OCI-LY7 (cell line): ENCODE measurements around the gene GRN. TPM values are rescaled to one million over a fixed set of nuclear protein-coding genes. Genes with fewer than 3 reads are reported as not detected.

Experiments
- BruUV-seq: library from RNA; stranded (reverse); fragments of 400-500 nt; replicated peaks from 2 replicates; lab custom pipeline; 2021; lab: Mats Ljungman, UMichigan
- CTCF ChIA-PET: fragments of 300-600 bp; sonication (Branson Sonifier 250); formaldehyde crosslinking; loops from one replicate; lab custom pipeline; 2022; ENCODE audit warnings: antibody characterized with exemption; ENCODE audit not compliant: unreplicated experiment; lab: Charles Lee
- POLR2A ChIA-PET: fragments of 300-600 bp; sonication (Branson Sonifier 250); formaldehyde crosslinking; loops from one replicate; lab custom pipeline; 2022; ENCODE audit warnings: antibody characterized with exemption; lab: Charles Lee
- DNase-seq: peaks from one replicate; pipeline ENCODE4 v3.0.0-alpha.2; 2015; ENCODE audit warnings: low spot score
- H2AFZ ChIP-seq: fragments of 200-600 bp; sonication (generic), shearing (Covaris generic); 2 replicates; pipeline ENCODE4 v1.6.1; 2014; ENCODE audit warnings: mild to moderate bottlenecking, antibody characterized with exemption, low read length, moderate library complexity
- H3K27ac ChIP-seq: fragments of 200-600 bp; sonication (generic); 2 replicates; pipeline ENCODE4 v1.5.1; 2014; ENCODE audit warnings: mixed run types, low read depth, mild to moderate bottlenecking, moderate library complexity, low read length, inconsistent platforms; ENCODE audit not compliant: poor library complexity, severe bottlenecking
- H3K36me3 ChIP-seq: fragments of 200-600 bp; sonication (generic); 2 replicates; pipeline ENCODE4 v1.6.1; 2014; ENCODE audit warnings: mild to moderate bottlenecking, antibody characterized with exemption, low read length, moderate library complexity, mixed read lengths; ENCODE audit not compliant: insufficient read depth
- H3K4me1 ChIP-seq: fragments of 200-600 bp; sonication (generic); 2 replicates; pipeline ENCODE4 v1.5.1; 2014; ENCODE audit warnings: mild to moderate bottlenecking, low read length; ENCODE audit not compliant: insufficient read depth, poor library complexity, severe bottlenecking
- H3K4me2 ChIP-seq: fragments of 200-600 bp; sonication (generic); 2 replicates; pipeline ENCODE4 v1.6.1; 2014; ENCODE audit warnings: mild to moderate bottlenecking, low read length
- H3K4me3 ChIP-seq: fragments of 200-600 bp; sonication (generic); 2 replicates; pipeline ENCODE4 v1.5.1; 2014; ENCODE audit warnings: mild to moderate bottlenecking, low read depth, low read length; ENCODE audit not compliant: poor library complexity, severe bottlenecking
- H3K79me2 ChIP-seq: fragments of 200-600 bp; sonication (generic); 2 replicates; pipeline ENCODE4 v1.6.1; 2016; ENCODE audit warnings: low read depth, mild to moderate bottlenecking, low read length, moderate library complexity, mixed read lengths; ENCODE audit not compliant: insufficient read depth
- H3K9me2 ChIP-seq: fragments of 200-600 bp; sonication (generic); 2 replicates; pipeline ENCODE4 v1.6.1; 2016; ENCODE audit warnings: mild to moderate bottlenecking, low read length, mixed read lengths; ENCODE audit not compliant: insufficient read depth
- H3K9me3 ChIP-seq: fragments of 200-600 bp; sonication (generic); 2 replicates; pipeline ENCODE4 v1.6.1; 2014; ENCODE audit warnings: mild to moderate bottlenecking, mixed run types, low read length, mixed read lengths
- H4K20me1 ChIP-seq: fragments of 200-600 bp; sonication (generic); 2 replicates; pipeline ENCODE4 v1.6.1; 2014; ENCODE audit warnings: mild to moderate bottlenecking, antibody characterized with exemption, low read length, moderate library complexity, mixed read lengths; ENCODE audit not compliant: insufficient read depth
- EZH2phosphoT487 ChIP-seq: fragments of 200-600 bp; sonication (generic); IDR thresholded peaks from 2 replicates; pipeline ENCODE4 v1.6.1; 2018; ENCODE audit warnings: low read depth, borderline replicate concordance, mild to moderate bottlenecking, mixed run types, antibody characterized with exemption, low read length, moderate library complexity, mixed read lengths
- intact Hi-C: fragments of 100-400 bp; cut with micrococcal nuclease; formaldehyde crosslinking; loops from one replicate; pipeline ENCODE4 v1.10.0; 2022; ENCODE audit not compliant: unreplicated experiment
- total RNA-seq, 2 experiments: library from RNA; depleted of rRNA in 1 of 2; stranded (reverse); fragments of >200 nt in 1 of 2; shearing (Covaris generic) in 1 of 2; gene quantifications; 2 replicates each; pipeline ENCODE4 v1.2.3, GENCODE V29; 2014 to 2022
- TF ChIP-seq, protein P1 (sequence below): fragments of 200-600 bp; sonication (generic); conservative IDR thresholded peaks from 2 replicates; pipeline ENCODE4 v1.5.1; 2014; ENCODE audit warnings: mild to moderate bottlenecking, antibody characterized with exemption, low read length, moderate library complexity, mixed read lengths

GRN gene
- total RNA-seq, 2 experiments from 2014 or later, result 203 to 247 TPM

DNA sequence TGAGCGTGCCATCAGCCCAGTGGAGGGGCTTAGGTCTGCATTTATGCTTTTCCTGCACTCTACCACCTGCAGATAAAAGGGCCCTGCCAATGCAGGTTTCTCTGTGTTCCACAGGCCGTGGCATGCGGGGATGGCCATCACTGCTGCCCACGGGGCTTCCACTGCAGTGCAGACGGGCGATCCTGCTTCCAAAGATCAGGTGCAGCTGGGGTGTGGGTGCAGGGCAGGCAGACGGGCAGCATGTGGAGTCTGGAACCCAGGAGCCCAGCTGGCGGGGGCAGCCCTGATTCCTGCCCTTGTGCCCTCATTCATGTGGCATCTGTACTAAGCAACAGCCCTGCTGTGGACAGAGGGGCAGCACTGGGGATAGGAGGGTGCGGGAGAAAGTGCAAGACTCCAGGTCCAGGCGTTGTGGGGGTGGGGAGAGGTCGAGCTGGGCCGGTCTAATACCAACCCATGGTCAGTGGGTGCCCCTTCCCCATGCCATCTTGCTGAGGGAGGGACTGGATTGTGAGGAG is 4.5 kb downstream of the GRN start:
- Histone ChIP-seq H3K27ac (peak overlapping the region; percentile 90), H3K9me3 (no peaks in the 10 kb centered on the region), H3K4me1 (peaks cover 55% of the 10 kb centered on the region), H4K20me1 (no peaks in the 10 kb centered on the region), H3K36me3 (peaks cover 46% of the 10 kb centered on the region), H3K4me3 (no peak overlapping the region), H3K79me2 (peaks cover 24% of the 10 kb centered on the region; the same call in 1 of the 2 replicates), H3K4me2 (peak overlapping the region; percentile 97; the same call in 1 of the 2 replicates), H2AFZ (no peak overlapping the region), H3K9me2 (no peaks in the 10 kb centered on the region)
- intact Hi-C loops, result loop anchor here (2.0 to 5.0 kb wide), 3 partner anchors 139 to 277 kb away; partner anchors contain the start of genes G6PC3 and HROB
- POLR2A ChIA-PET, result interaction anchor here (1.2 kb wide), 1 partner anchor 126 kb away, joined by 3 read pairs; no protein-coding TSS in a partner anchor
- no TSS peak for BruUV-seq
- CTCF ChIA-PET, result interaction anchor here (0.6 to 0.7 kb wide), 2 partner anchors 17 to 182 kb away, joined by 3 read pairs; no protein-coding TSS in a partner anchor
- no peak for DNase-seq
- TF ChIP-seq, protein P1, sequence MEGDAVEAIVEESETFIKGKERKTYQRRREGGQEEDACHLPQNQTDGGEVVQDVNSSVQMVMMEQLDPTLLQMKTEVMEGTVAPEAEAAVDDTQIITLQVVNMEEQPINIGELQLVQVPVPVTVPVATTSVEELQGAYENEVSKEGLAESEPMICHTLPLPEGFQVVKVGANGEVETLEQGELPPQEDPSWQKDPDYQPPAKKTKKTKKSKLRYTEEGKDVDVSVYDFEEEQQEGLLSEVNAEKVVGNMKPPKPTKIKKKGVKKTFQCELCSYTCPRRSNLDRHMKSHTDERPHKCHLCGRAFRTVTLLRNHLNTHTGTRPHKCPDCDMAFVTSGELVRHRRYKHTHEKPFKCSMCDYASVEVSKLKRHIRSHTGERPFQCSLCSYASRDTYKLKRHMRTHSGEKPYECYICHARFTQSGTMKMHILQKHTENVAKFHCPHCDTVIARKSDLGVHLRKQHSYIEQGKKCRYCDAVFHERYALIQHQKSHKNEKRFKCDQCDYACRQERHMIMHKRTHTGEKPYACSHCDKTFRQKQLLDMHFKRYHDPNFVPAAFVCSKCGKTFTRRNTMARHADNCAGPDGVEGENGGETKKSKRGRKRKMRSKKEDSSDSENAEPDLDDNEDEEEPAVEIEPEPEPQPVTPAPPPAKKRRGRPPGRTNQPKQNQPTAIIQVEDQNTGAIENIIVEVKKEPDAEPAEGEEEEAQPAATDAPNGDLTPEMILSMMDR, result no peak
- no peak for TF ChIP-seq EZH2phosphoT487

DNA sequence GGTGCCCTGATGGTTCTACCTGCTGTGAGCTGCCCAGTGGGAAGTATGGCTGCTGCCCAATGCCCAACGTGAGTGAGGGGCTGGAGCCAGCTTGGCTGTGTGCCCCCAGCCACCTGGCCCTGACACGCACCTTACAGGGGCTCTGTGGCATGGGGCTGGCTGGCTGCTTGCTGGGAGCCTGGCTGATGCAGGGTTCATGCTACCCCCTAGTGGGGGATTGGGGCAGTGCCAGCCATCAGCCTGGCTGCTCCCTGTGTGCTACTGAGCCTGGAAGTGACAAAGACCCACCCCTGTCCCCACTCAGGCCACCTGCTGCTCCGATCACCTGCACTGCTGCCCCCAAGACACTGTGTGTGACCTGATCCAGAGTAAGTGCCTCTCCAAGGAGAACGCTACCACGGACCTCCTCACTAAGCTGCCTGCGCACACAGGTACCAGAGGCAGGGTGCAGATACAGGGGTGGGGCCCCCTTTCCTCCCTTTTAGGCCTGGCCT is 5.7 kb downstream of the GRN start:
- H3K36me3 ChIP-seq, result peaks cover 46% of the 10 kb centered on the region
- no peaks in the 10 kb centered on the region for H4K20me1 ChIP-seq
- BruUV-seq, result no TSS peak
- TF ChIP-seq, protein P1, result peak; percentile 87
- TF ChIP-seq EZH2phosphoT487, result no peak
- intact Hi-C loops, result loop anchor here (2.0 kb wide), 1 partner anchor 140 kb away; no protein-coding TSS in a partner anchor
- CTCF ChIA-PET, result interaction anchor here (0.6 to 0.7 kb wide), 3 partner anchors 18 to 134 kb away, joined by 3 read pairs; no protein-coding TSS in a partner anchor
- no peak overlapping the region for H3K27ac ChIP-seq
- peaks cover 17% of the 10 kb centered on the region; the same call in 1 of the 2 replicates for H3K79me2 ChIP-seq
- no peak overlapping the region for H3K4me3 ChIP-seq
- peak; percentile 84 for DNase-seq
- H3K4me2 ChIP-seq, result no peak overlapping the region
- no peak overlapping the region for H2AFZ ChIP-seq
- POLR2A ChIA-PET, result no interaction called here
- H3K4me1 ChIP-seq, result peaks cover 62% of the 10 kb centered on the region
- no peaks in the 10 kb centered on the region for H3K9me2 ChIP-seq
- H3K9me3 ChIP-seq, result no peaks in the 10 kb centered on the region

DNA sequence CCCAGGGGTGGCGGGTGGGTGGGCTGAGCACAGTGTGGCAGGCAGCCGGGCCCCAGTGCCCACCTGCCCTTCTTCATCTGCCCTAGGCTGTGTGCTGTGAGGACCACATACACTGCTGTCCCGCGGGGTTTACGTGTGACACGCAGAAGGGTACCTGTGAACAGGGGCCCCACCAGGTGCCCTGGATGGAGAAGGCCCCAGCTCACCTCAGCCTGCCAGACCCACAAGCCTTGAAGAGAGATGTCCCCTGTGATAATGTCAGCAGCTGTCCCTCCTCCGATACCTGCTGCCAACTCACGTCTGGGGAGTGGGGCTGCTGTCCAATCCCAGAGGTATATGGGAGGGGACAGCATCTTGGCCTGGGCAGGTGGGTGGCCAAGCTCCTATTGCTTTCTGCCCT is 6.4 kb downstream of the GRN start:
- no peak overlapping the region for H3K4me2 ChIP-seq
- no peak overlapping the region for H2AFZ ChIP-seq
- no peak for TF ChIP-seq EZH2phosphoT487
- POLR2A ChIA-PET, result no interaction called here
- H3K9me2 ChIP-seq, result no peaks in the 10 kb centered on the region
- peaks cover 62% of the 10 kb centered on the region for H3K4me1 ChIP-seq
- BruUV-seq, result no TSS peak
- peaks cover 46% of the 10 kb centered on the region for H3K36me3 ChIP-seq
- no peak for DNase-seq
- no peak overlapping the region for H3K27ac ChIP-seq
- H3K9me3 ChIP-seq, result no peaks in the 10 kb centered on the region
- intact Hi-C loops, result loop anchor here (2.0 kb wide), 1 partner anchor 141 kb away; no protein-coding TSS in a partner anchor
- CTCF ChIA-PET, result interaction anchor here (0.7 kb wide), 1 partner anchor 135 kb away, joined by 3 read pairs; no protein-coding TSS in a partner anchor
- no peak overlapping the region for H3K4me3 ChIP-seq
- H4K20me1 ChIP-seq, result no peaks in the 10 kb centered on the region
- peaks cover 10% of the 10 kb centered on the region; the same call in 1 of the 2 replicates for H3K79me2 ChIP-seq
